HEK293T (cell line): ENCODE measurements around the gene RNF217.

Experiments
- BHLHE40 ChIP-seq: fragments of 450-650 bp; IDR thresholded peaks from 2 replicates; pipeline ENCODE4 v1.6.1; 2016; ENCODE audit warnings: mild to moderate bottlenecking, moderate library complexity, borderline replicate concordance
- ELF4 ChIP-seq: fragments of 450-650 bp; IDR thresholded peaks from 2 replicates; pipeline ENCODE4 v1.6.1; 2017; ENCODE audit warnings: antibody characterized with exemption
- FOXA1 ChIP-seq: fragments of 450-650 bp; IDR thresholded peaks from 2 replicates; pipeline ENCODE4 v1.6.1; 2016; ENCODE audit warnings: mild to moderate bottlenecking
- FOXK2 ChIP-seq: fragments of 450-650 bp; IDR thresholded peaks from 2 replicates; pipeline ENCODE4 v1.6.1; 2016; ENCODE audit warnings: mild to moderate bottlenecking
- FOXM1 ChIP-seq: fragments of 450-650 bp; IDR thresholded peaks from 2 replicates; pipeline ENCODE4 v1.6.1; 2017; ENCODE audit warnings: mild to moderate bottlenecking, borderline replicate concordance
- LEF1 ChIP-seq: fragments of 450-650 bp; IDR thresholded peaks from 2 replicates; pipeline ENCODE4 v1.6.1; 2017; ENCODE audit warnings: mild to moderate bottlenecking, borderline replicate concordance
- SP1 ChIP-seq: fragments of 450-650 bp; IDR thresholded peaks from 2 replicates; pipeline ENCODE4 v1.6.1; 2017
- ZNF384 ChIP-seq: fragments of 450-650 bp; IDR thresholded peaks from 2 replicates; pipeline ENCODE4 v1.6.1; 2016

- TF ChIP-seq FOXA1 = no peak
- TF ChIP-seq ELF4 = no peak
- TF ChIP-seq FOXM1 = no peak
- TF ChIP-seq FOXK2 = no peak
- no peak for TF ChIP-seq ZNF384
- no peak for TF ChIP-seq LEF1
- no peak for TF ChIP-seq BHLHE40
- no peak for TF ChIP-seq SP1
These were observed 157.9 kb downstream of the RNF217 start for GRCh38 chr6:125120054-125120590.
